Activated gamma-delta T cell treated with Interleukin-2 at 50 U/mL for 16 hours (primary cell): Measurements from ENCODE around the gene OSBPL10.

Experiments
- DNase-seq: peaks from one replicate; pipeline ENCODE4 v3.0.0-alpha.2; 2020

Gene OSBPL10

DNA sequence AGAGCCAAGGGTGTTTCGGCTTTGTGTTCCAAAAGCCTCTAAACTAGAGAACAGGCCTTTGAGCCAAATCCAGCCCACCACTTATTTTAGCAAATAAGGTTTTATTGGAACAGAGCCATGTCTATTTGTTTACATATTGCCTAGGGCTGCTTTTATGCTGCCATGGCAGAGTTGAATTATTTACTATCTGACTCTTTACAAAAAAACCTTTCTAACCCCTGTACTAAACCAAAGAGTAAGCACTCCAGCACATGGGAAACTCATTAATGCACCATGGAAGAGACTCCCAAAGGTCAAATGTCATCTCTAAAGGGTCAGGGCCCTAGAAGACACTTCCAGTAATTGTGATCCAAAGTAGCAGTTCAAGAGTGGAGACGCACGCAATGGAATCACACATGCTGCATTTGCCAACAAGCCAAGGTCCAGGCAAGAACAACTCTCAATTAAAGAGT lies 22.3 kb downstream of the OSBPL10 start:
- DNase-seq = no peak

DNA sequence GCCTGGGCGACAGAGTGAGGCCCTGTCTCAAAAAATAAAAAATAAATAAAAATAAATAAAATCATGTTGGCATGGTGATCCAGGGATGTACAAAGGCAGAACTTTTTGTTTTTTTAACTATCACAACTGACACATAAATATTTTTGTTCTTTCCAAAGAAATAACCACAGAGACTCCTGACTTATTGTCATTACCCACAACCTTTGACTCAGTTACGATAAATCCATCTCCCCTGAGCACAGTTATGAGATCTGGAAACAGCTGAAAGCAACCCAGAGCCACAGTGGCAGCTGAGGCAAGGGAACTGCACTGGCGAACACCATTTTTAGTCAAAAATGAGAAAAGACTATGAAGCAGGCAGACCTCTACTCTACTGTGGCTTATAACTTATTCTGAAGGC lies 24.0 kb downstream of the OSBPL10 start:
- DNase-seq = no peak

DNA sequence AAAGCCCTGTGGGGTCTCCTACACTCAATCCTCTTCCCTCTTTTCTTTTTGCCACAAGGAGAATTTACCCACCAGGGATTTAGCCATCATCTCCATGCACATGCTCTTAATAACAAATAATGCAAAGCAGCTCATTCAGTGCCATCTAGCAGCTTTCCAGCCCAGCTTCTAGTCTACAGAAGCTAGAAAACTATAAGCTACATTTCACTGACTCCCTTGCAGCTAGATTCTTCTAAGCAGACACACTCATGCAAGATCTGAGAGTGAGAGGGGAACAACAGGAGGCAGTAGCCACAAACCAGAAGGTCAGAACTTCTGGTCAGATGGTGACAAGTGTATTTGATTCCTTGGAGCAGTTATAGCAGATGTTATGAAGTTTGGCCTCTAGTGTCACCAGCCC lies 25.5 kb downstream of the OSBPL10 start:
- no peak for DNase-seq

DNA sequence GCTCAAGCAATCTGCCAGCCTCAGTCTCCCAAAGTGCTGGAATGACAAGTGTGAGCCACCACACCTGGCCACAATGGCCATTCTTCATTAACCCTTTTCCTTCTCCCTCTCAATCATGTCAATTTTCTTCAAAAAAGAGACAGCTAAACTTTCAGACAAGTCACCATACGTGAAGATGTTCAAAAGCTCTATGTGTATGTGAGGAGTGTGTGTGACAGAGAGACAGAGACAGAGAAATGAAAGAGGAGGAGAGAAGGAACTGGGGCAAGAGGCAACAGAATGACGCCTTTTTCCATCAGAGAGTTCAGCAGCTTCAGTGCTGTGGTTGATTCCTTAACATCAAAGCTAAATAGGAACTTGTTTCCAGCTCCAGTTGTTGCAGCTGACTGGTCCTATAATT lies 27.4 kb downstream of the OSBPL10 start:
- DNase-seq = no peak

DNA sequence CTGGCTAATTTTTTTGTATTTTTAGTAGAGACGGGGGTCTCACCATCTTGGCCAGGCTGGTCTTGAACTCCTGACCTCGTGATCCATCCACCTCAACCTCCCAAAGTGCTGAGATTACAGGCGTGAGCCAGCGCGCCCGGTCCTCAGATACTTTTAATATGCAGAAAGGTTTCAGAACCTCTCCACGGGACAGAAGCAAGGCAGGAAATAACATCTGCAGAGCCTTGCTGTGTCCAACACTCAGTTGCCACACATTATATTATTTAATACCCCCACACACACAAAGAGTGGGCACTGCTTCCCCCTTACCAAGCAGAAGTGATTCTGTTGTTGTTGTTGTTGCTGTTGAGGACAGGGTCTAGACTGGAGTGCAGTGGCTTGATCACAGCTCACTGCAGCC lies 28.0 kb downstream of the OSBPL10 start:
- DNase-seq = no peak

DNA sequence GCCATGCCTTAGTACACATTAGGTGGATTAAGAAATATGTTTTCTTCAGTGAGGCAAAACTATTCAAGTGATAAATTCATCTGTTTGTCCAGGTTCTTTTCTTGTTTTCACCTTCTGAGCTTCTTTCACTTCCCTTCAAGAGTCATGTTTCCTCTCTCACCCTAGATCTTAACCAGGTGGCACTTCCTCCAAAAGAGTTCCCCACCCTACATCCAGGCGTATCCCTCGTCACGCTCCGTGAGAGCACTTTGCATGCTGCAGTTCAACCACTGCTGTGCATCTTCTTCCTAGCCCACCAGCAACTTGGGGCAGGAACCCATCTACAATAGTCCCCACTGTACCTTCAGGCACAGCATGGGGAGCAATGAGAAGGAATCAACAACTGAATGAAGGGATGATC lies 28.9 kb downstream of the OSBPL10 start:
- DNase-seq = no peak

DNA sequence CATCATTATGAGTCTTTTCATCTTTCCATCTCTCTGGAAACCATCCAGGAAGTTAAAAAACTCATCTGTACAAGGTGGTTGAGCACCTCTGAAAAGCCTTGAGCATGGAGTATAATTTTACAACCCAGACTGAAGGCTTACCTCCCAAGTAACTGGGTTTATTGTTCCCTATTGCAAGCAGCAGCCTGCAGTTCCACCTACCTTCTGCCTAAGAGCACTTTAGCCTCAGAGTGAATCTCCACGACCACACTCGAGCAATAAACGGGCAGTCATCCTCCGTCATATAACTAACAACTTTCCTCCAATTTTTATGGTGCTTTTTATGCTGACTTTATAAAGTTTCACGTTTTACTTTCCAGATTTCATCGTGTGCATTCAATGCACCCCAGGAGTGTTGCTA lies 32.8 kb downstream of the OSBPL10 start:
- no peak for DNase-seq

DNA sequence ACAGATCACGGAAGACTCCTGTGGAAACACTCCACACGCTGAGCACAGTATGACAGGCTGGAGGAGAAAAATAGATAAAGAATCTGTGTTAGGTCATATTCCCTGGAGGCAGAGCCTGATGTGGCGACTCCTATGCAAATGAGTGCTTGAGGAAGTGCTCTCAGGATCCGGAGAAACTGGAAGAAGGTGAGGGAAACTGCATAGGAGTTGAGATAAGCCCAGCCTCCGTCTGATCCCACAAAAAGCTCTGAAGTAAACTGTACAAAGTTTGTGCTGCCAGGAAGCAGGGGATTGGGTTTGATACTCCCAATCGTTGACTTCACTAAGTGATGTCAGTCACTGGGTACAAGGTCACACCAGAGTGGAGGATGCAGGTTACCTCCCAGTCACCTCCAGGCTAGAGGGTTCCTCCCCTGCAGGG lies 33.4 kb downstream of the OSBPL10 start:
- no peak for DNase-seq

DNA sequence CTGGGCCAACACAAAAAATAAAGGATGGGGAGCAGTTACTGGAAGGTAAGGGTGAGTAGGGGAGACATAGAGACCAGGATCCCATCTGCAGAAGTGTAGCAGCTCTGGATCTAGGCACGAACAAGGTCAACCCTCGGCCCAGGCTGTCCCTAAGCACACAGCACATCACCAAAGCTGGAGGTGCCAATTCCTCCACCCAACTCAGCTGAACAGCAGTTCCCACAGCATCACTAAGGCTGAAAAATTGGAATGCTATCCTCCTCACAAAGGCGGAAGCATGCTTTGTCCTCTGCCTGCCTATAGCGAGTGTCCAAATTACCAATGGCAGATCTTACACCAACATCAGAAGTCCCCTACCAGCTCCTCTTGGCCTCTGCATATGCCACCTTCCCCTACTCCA lies 33.9 kb downstream of the OSBPL10 start:
- no peak for DNase-seq

DNA sequence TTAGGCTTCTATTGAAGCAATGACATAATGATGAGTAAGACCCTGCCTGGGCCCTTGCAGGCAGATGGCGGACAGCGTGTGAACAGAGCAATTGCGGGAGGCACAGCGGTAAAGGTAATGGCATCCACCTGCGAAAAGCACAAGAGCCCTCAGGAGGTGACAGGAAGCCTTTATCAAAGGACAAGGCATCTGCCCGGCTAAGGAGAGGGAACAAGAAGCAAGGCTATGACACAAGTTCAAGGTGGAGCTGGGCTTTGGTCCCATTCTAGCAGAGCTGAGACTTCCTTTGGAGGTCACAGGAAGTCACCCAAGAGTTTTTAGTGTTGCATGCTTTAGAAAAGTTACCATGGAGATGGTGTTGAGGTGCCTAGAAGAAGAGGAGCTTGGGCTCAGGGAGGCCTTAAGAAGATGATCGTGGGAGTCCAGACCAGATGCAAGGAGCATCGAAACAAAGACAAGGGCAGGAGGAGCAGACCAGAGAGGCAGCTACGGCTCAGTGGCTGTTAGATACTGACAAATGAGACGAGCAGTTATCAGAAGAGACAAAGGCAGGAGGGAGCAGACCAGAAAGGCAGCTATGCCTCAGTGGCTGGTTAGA lies 34.5 kb downstream of the OSBPL10 start:
- DNase-seq = no peak

DNA sequence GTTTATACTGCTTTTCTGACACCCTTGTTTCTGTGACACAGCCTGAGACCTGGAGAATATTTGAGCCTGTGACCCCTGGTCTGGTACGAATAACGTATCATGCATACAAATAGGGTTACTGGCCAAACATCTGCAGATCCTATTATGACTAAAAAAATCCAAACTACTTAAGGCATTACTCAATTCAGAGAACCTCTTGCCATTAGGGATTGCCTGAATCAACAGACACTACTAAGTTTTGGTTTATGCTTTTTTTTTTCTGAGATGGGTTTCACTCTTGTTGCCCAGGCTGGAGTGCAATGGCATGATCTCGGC lies 35.4 kb downstream of the OSBPL10 start:
- no peak for DNase-seq

DNA sequence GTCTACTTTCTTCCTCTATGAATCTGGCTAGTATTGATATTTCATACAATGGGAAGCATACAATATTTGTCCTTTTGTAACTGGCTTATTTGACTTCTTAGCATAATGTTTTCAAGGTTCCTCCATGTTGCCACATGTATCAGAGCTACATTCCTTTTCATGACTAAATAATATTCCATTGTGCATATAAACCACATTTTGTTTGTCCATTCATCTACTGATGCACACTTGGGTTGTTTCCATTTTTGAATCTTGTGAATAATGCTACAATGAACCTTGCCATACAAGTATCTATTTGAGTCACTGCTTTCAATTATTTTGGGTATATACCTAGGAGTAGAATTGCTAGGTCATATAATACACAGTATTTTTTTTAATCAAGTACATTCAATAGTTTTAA lies 38.0 kb downstream of the OSBPL10 start:
- DNase-seq = no peak

DNA sequence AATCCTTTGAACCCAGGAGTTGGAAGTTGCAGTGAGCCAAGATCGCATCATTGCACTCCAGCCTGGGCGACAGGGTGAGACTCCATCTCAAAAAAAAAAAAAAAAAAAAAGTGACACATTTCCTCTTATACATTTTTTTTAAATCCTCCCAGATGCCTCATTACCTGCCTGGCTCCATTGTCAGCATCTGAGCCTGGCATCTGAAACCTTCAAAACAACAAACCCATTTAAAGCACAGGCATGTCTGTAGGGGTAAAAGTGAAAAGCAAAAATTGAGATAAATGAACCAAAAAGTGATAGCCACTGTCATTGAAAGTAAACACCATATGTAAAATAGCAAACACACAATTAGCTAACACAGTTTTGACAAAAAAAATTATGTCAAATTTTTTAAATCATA lies 38.6 kb downstream of the OSBPL10 start:
- DNase-seq = no peak

DNA sequence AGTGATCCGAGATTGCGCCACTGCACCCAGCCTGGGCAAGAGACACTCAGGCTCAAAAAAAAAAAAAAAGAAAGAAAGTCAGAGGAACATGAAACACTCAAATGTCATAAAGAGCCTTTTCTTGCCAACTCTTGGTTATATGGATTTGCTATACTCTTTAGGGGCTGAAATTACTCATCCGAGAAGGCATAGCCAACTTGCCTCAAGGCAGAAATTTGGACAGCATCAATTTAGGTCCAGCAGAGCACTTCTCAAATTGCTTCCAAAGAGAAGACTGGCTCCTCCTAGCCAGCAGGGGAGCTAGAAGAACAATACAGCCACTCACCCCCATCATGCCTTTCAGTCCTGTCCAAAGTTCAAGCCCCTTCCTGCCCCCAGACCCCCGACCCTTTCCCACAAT lies 43.8 kb downstream of the OSBPL10 start:
- DNase-seq = no peak

DNA sequence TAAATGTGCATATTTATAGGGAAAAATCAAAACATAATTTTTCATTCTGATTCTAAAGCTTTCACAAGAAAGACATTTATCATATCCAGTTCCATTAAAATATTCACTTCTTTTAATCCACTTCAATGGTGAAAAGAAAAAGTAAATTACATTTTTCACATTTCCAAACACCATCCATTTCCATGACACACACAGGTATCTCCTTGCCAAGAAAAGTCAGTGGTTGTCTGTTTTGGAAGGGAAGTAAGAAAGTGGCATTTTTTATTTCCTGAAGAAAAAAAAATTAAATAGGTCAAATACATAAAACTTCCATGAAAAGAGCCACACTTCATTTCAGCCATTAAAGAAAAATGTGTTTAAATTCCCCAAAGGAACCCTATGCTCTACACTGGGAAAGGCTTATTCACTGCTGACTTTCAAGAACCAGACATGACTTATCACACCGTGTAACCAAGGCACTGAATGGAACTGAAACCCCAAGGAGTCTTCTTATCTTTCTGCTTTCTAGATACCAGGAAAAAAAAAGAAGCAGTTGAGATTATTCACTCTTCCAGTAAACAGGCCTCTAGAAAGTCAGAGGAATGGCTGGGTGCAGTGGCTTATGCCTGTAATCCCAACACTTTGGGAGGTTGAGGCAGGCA lies 44.5 kb downstream of the OSBPL10 start:
- DNase-seq = no peak

DNA sequence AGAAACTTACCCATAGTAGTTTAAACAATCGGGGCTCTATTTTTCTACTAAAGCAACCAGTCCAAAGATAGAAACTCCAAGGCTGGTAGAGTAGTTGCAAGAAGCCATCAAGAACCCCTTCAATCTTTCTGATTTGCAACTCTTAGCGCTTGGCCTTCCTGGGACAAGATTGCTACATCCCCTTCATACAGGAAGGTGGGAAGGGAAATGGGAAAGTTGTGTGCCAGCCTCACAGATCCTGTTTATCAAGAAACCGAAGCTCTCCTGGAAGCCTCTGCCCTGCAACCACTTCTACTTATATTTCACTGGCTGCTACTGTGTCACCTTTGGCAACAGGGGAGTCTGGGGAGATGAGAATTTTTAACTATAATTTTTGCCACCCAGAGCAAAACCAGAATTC lies 46.2 kb downstream of the OSBPL10 start:
- no peak for DNase-seq

DNA sequence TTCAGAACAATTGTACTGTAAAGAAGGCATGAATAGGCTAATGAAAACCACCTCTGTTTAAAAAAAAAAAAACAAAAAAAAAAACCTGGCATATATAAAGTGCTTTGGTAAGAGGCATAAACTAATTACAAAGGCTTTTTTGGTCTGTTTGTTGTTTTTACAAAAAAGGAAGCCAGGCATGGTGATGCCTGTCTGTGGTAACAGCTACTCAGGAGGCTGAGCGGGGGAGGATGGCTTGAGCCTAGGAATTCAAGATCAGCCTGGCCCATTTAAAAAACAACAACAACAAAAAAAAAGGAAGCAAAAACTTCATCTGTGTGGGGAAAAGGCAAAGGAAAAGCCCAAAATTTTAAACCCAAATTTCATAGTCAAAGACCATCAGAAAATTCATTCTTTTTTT lies 47.0 kb downstream of the OSBPL10 start:
- no peak for DNase-seq

DNA sequence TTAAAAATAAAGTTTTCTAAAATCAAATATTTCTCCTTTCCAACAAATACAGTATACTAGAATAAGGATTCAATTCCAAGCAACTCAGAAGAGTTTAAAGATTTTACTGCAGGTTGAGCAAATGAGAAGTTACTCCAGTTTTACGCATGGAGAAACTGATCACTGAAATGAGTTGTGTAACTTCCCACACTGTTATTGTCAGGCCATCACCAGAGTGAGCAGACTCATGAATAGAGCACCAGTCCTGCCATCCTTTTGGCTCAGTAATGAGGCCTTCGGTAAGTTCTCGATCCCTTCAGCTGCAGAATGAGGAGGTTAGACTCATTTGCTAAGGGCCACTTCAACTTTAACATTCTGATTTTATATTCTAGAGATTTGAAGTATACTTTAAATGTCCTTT lies 48.1 kb downstream of the OSBPL10 start:
- no peak for DNase-seq

DNA sequence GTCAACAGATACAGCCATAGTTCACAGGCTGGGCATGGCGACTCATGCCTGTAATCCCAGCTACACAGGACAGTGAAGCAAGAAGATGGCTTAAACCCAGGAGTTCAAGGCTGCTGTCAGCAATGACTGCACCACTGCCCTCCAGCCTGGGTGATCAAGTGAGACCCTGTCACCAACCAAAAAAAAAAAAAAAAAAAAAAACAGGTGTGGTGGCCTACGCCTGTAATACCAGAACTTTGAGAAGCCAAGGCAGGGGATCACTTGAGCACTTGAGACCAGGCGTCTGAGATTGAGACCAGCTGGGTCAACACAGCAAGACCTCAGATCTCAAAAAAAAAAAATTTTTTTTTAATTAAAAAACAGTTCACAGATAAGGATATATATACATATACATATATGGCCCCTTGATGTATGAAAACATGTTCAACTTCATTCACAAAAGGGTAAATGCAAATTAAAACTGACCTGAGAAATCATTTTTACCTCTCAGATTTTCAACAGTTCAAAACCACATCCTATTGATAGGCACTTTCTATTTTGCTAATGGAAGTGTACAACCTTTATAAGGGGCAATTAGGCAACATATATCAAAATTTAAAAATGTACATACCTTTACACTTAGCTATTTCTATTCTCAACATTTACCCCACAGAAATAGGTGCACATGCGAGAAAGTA lies 51.1 kb downstream of the OSBPL10 start:
- DNase-seq = no peak

DNA sequence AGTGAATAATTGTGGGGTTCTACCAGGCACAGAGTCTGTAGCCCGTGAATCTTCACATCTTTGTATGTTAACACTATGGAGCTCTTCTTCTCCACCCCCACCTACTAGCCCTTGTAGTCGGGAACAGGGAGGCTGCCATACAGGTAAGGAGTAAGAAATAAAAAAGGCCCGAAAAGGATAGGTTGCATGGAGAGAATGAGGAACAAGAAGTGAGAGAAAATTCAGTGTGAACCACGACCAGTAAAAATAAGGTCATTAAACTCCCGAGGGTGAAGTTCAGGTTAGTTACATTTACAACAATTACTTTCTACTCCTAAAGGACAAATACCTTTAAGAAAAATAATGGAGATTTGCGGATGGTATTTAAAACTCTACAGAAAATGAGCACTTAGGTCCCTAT lies 53.3 kb downstream of the OSBPL10 start:
- no peak for DNase-seq

DNA sequence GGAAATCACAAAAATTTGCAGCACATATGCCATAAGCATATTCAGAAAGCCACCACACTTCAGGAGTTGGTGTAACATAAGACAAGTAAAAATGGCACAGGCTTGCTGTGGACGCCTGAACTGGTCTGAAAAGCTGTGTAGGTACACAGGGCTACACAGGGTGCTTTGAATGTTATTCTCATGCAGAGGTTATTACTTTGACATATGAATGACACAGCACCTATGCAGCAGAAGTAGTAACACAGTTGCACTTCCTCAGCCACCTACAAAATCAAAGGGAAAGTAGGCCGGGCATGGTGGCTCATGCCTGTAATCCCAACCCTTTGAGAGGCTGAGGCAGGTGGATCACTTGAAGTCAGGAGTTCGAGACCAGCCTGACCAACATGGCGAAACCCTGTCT lies 54.5 kb downstream of the OSBPL10 start:
- DNase-seq = no peak

DNA sequence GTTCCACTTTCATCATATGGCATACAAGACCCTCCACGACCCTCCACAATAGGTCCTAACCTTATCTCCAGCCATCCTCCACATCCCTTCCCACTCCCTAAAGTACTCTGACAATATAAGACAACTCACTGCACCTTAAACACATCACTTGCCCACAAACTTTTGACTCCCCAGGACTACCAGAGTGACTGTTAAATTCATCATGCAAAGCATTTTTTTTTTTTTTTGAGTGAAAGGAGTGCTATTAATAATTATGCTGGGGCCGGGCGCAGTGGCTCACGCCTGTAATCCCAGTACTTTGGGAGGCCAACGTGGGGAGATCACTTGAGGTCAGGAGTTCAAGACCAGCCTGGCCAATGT lies 55.8 kb downstream of the OSBPL10 start:
- no peak for DNase-seq

DNA sequence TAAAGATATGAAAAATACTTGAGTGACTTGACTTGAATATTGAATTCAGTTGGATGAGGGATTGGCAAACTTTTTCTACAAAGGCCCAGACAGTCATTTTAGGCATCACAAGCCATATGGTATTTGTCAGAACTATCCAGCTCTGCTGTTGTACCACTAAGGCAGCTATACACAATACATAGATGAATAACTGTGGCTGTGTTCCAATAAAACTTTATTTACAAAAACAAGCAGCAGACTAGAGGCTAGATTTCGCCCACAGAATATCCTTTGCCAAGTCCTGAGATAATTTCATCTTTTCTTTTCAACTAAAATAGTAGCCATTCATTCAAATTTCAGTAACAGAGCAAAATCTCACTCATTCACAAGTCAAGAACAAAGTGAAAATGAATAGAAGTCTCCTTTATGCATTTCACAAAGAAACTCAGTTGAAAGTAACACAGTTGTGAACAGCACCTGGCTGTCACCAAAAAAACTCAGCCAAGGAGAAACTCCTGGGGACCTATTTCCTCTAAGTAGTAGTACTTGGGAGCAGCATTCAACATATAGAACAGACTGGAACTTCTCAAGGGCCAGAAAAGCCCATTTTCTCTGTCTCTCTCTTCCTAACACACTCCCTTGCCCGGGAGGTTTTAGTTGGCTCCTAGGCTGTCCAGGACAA lies 56.3 kb downstream of the OSBPL10 start:
- DNase-seq = no peak

DNA sequence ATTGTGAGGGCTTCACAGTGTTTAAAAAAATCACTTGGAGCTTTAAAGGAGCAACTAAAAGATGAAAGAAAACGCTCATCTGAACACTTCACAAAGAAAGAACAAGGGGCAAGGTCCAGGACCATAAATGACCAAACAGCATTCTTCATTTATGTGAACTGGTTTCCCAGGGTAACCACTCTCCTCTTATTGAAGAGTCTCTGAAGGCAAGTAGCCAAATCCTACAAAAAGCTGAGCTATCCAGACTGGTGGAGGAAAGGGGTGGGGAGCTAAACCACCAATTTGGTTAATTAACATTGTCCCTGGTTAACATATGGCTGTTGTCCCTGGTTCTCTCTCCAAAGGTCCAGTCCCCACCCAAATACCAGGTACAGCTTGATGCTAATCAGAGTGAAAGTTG lies 58.1 kb downstream of the OSBPL10 start:
- DNase-seq = no peak
